Urothelium cell line (cell line): ENCODE results near the gene SIGMAR1.

Source experiments
- DNase-seq: peaks from one replicate; pipeline ENCODE4 v3.0.0; 2011; ENCODE audit warnings: low spot score, mixed read lengths
- FAIRE-seq: peaks from 2 replicates; lab custom pipeline; 2011; peaks lifted over from hg19 to GRCh38; lab: Jason Lieb, UNC

The SIGMAR1 gene

DNA sequence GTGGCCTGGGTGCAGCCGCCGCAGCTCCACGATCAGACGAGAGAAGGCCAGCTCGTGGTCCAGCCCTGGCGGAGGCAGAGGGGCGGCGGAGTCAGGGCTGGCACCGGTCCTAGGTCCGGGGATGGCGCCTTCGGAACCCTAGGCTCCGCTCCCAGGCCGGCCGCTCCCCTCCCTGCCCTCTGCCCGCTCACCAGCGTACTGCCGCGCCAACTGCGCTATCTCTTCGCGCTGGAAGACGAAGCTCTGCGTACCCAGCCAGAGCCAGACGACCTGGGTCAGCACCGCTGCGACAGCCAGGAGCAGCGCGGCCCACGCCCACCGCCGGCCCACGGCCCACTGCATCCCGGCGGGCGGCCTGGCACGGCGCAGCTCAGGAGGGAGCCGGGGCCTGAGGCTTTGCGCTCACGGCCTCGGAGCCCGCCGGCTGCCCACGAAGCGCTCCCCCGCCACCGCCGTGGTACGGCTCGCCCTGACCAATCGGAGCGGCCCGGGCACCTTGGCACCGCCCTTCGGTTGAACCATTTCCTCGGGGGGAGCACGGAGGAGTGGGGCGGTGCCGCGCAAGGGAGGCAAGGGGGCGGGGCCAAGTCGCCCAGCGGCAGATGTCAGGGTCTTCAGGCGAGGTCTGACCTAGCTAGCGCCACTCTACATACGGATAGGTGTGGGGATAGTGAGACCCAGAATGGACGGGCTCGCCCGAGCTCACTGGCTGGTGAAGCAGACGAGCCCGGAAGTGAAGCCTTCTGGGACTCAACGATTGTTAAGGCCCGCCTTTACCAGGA lies at the start of gene SIGMAR1:
Gene SIGMAR1, minus strand, starts transcription at position 432 of the 782 bp plus-strand sequence. Its CDS starts 90 bp downstream, at position 342.
- DNase-seq (peak; percentile 94), FAIRE-seq (peak; percentile 88)

DNA sequence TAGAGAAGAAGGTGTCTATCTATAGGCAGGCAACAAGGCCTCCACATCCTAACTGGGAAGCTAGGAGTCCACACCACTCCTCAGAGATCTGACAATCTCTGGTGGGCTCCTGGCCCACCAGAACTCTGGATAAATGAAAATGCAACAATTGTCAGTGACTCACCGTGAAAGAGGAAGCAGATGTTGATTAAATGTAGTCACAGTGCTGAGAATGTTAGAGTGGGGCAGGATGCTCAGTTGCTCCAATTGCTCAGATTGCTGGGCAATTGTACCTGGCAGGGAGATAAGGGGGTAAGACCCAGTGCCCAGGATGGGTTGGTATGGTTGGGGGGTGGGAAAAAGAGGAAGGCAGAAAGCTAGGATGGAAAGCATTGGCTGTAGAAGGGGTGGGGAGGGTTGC lies 49.1 kb upstream of the SIGMAR1 start:
- DNase-seq (no peak), FAIRE-seq (no peak)

DNA sequence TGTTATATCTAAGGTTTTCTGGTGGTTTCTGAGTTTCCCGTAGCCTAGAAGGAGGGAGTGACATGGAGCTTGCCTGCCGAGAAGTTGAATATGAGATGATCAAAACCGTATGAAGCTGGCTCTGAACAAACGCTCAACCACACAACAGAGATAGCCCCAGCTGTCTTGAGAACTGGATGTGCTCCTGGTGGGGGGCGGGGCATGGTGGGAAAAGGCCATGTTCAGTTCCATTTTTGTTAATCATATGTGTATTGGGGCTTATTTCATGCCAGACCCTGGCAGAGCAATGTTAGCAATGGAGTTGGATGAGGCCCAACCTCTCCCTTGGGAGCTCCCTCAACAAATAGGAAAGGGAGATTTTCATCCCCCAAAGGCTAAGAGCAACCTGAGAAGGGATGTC lies 48.6 kb upstream of the SIGMAR1 start:
- DNase-seq (no peak), FAIRE-seq (no peak)

DNA sequence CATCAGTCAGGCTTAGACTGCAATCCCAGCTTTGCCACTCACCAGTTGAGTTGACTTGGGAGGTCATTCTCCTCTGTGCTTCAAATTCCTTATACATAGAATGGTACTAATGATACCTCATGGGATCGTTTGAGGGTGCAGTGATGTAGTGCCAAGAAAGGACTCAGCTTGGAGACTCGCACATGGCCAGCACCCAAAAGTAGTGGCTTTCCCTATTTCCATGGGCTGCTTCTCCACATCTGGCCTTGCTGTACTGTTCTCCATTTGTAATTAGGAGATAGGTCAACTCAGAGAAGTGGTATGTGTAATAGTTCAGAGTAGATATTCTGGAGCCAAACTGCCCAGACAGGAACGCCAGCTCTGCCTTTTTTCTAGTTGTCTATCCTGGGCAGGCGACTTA lies 48.0 kb upstream of the SIGMAR1 start:
- DNase-seq (no peak), FAIRE-seq (no peak)

GRCh38 chr9:34684816-34685215 lies 47.2 kb upstream of the SIGMAR1 start:
- no peak for FAIRE-seq

GRCh38 chr9:34684145-34684544 lies 46.6 kb upstream of the SIGMAR1 start:
- FAIRE-seq (no peak), DNase-seq (no peak)

More at GRCh38 chr9:34684816-34685215, 47.2 kb upstream of the SIGMAR1 start:
- DNase-seq, result no peak

DNA sequence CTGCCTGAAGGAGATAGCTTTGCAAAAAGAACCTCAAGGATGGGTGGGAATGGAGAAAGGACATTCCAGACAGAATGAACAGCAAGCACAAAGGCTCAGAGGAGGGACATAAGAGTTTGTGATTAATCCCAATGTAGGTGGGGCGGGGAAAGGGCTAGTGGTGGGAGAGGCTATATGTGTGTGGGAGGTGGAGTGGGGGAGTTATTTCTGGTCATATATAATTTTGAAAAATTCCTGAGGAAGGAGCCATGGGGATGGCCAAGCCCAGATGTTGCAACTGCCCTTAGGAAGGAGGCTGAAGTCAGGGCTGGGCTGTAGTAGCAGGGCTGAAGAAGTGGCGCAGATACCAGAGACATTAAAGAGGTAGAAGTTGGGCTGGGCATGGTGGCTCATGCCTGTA lies 38.3 kb upstream of the SIGMAR1 start:
- FAIRE-seq, result no peak

GRCh38 chr9:34675048-34675714 lies 37.6 kb upstream of the SIGMAR1 start:
- DNase-seq (peak; percentile 73), FAIRE-seq (no peak)

More for the DNA sequence above, 38.3 kb upstream of the SIGMAR1 start:
- no peak for DNase-seq

- FAIRE-seq, result peak; percentile 52
- DNase-seq, result no peak
These were observed 36.9 kb upstream of the SIGMAR1 start for GRCh38 chr9:34674440-34674839.

GRCh38 chr9:34671307-34671706 lies 33.7 kb upstream of the SIGMAR1 start:
- no peak for FAIRE-seq
- DNase-seq, result no peak

- no peak for FAIRE-seq
- DNase-seq, result no peak
These were observed 32.4 kb upstream of the SIGMAR1 start for GRCh38 chr9:34669809-34670562.

DNA sequence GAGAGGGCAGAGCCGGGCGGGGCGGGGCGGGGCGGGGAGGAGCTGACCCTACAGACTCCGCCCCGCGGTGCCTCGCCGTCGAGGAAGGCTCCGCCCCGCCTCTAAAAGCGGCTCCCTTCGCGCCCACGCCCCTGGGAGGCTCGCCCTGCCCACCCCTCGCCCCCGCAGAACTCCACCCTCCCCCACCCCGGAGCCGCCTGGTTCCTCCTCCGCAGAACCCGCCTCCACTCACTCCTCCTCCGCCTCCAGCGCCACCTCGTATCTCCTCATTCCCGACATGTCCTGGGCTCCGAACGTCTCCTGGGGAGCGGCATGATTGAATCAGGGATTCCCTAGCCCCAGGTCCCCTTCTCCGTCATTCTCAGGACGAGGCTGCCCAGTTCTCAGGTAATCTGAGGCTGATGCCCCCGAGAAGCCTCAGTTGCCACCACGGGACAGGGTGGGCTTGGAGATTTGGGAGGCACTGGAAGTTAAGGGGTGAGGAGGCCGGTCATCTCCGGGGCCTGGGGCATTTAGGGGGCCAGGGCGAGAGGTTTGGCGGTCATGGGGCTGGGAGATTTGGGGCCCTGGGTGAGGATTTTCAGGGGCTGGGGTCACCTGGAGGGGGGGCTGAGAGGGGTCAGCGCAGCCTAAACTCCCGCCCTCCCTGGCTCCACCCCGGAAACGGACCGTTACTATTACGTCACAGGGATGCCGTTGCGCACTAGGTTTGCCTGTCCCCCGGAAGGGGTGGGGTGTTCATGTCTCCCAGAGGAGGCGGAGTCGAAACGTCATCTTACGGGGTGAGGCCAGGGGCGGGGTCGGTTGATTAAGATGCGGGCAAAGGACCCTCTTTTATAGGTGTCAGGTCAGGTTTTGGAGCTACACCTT lies 28.0 kb upstream of the SIGMAR1 start:
- peak; percentile 98 for FAIRE-seq

GRCh38 chr9:34665067-34665380 lies 27.4 kb upstream of the SIGMAR1 start:
- FAIRE-seq (no peak), DNase-seq (no peak)

More for the DNA sequence above, 28.0 kb upstream of the SIGMAR1 start:
- DNase-seq, result peak; percentile 98

- DNase-seq (peak; percentile 77), FAIRE-seq (no peak)
These were observed 26.9 kb upstream of the SIGMAR1 start for GRCh38 chr9:34664281-34665066.

DNA sequence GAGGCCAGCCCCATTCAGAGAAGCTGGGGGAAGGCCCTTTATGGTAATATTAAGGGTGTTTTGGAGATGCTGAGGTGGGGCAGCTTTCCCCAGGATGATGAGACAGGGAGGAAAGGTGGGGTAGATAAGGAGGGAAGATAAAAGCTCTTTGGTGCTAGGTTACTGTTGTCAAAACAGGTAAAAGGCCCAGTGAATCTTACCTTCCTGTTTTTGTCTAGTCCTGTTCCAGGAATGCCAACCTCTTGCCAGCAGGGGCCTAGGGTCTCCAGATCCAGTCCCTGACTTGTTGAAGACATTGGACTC lies 25.7 kb upstream of the SIGMAR1 start:
- DNase-seq (no peak), FAIRE-seq (no peak)

DNA sequence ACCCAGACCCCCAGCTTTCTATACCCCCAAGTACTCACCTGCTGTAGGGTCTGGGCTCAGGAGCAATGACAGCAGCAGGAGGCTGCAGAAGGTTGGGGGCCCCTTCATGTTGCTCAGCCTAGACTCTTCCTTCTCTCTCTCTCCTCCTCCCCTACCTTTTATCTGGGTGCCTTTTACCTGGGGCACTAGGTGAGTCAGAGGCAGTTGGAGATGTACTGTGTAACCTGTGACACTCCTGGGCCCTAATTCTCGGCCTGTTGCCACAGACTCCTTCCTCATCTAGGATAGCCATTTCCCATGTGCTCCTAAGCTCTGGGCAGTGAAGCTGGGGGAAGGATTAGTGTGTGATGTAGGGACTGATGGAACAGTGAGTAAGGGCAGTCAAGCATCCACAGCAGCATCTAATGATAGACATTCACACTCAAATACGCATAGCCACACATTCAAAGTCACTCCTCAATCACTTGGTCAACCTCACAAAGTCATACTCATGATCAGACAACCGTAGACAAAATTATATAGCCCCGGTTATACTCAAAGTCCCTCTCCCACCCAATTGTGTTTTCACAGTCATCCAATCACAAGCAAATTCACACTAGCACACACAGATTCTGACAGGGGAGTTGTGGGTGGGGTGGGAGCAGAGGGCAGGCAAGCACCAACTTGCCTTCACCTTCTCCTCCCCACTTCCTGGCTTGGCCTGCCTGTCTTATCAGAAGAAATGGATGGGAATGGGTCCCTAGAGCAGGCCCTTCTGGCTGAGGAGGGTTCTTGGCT lies 25.1 kb upstream of the SIGMAR1 start, which contains the start of gene CCL27:
Gene CCL27, minus strand, starts transcription at position 132 of the 777 bp plus-strand sequence. Its CDS starts 24 bp downstream, at position 108.
- FAIRE-seq, result no peak
- no peak for DNase-seq

GRCh38 chr9:34659592-34660253 lies 22.1 kb upstream of the SIGMAR1 start:
- peak; percentile 48 for FAIRE-seq

DNA sequence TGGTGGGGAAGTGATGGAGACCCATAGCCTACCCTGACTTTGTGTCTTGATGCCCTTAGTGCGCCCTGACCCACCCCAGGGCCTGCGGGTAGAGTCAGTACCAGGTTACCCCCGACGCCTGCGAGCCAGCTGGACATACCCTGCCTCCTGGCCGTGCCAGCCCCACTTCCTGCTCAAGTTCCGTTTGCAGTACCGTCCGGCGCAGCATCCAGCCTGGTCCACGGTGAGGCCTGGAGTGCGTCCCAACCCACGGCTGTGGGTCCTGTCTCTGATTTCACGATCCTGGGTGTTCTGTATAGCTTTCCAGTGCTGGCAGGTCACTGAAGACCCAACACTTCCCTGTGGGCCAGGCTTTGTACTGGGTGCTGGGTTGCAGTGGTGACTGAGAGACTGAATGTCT lies 20.9 kb upstream of the SIGMAR1 start:
- FAIRE-seq (no peak), DNase-seq (no peak)

More at GRCh38 chr9:34659592-34660253, 22.1 kb upstream of the SIGMAR1 start:
- DNase-seq, result no peak

GRCh38 chr9:34656992-34657391 lies 19.4 kb upstream of the SIGMAR1 start:
- FAIRE-seq, result no peak
- no peak for DNase-seq
